8988T (cell line): Measurements from ENCODE around the gene BAHCC1.

Experiments
- DNase-seq: peaks from one replicate; pipeline ENCODE4 v3.0.0; 2011

The BAHCC1 gene

DNA sequence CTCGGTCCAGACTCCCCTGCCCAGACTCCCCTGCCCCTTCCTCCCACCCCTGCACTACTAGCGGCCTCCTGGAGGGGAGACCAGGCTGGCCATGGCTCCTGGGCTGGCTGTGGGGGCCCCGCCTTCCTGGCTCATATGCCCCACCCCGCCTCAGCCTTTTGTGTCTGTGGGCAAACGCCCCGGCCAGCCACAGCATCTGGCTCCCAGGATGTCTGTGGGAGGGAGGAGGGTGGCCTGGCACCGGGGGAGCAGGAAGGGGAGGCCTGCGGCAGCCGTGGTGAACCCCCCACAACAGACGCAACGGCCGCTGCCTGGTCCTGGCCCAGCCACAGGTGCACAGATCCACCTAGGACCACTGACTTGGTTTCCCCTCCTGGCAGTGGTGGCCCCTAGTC, 32.9 kb downstream of the BAHCC1 start:
- no peak for DNase-seq

DNA sequence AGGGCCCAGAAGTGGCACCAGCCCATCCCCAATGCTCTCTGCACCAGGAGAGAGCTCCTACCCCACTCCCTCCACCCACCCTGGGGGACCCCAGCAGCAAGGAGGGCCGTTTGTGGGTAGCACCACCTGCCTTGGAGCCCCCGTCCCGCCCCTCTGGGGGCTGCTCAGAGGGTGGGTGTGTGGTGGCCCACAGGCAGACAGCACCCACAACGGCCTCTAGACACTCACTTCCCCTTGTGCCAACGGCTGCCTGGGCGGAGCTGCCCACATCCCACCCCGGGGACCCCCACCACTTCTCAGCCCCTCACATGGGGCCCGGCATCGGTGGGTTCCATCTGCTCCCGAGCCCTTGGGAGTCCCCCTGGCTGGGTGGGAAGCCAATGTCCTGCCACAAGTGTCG, 33.3 kb downstream of the BAHCC1 start:
- no peak for DNase-seq

DNA sequence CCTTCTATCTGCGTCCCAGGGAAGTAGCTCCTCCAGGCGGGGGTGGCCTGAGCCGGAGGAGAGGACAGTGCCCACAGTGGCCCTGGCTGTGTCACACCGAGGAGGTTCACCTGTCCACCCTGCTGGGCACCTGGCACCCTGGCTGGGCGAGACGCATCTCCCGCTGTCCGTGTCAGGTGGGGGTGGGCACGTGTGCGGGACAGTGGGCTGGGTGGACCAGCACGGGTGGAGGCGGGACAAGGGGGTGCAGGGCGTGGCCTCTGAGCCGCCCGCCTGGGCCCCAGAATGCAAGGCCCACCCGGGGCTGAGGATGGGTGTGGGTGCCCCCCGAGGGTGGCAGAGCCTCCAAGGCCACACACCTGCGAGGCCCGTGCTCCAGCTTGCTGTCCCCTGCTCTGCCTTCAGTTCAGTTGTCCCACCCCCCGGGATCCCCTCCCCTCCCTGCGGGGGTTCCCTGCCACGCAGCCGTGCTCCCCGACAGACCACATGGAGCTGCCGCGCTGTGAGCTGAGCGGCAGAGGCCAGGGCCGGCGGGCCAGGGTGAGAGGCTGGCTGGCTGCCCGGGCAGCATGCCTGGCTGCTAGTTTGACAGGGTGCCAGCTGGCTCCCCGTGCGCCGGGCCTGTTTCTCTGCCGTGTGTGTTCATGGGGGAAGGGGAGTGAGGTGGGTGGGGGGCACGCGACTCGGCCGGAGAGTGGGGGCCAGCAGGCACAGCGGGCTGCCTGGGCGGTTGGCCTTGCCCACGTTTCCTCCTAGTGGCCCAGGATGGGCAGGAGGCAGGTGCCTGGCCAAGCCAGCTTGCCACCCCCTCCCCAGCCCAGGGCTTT, 33.9 kb downstream of the BAHCC1 start:
- no peak for DNase-seq

DNA sequence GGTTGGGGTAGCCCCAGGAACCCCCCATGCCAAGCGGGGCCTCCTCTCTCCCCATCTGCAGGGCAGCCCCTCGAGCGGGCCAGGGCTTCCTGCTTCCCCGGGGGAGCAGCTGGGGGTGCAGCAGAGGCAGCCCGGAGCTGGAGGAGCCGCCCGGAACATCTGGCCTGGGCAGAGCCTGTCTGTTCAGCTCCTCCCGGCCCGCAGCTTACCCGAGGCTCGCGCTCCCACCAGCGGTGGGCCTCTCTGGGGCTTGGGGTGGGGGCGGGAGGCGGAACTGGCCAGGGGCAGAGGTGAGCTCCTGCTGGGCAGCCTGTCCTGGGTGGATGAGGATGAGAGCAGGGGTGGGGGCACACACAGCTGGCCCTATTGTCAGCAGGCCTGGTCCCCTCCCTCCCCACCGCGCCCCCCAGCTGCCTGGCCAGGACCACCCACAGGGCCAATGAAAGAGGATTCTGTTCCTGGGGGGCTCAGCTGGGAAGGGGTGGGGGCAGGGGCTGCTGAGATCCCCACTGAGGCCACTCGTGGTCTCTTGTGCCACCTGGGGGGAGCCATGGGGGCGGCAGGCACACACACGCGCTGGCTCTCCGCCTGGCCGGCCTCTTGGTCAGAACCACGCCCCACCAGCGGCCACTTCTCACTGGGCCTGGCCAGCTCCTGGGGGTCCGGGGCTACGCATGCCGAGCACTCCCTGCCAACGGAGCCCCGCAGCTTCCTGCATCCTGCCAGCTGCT, 34.7 kb downstream of the BAHCC1 start:
- no peak for DNase-seq

DNA sequence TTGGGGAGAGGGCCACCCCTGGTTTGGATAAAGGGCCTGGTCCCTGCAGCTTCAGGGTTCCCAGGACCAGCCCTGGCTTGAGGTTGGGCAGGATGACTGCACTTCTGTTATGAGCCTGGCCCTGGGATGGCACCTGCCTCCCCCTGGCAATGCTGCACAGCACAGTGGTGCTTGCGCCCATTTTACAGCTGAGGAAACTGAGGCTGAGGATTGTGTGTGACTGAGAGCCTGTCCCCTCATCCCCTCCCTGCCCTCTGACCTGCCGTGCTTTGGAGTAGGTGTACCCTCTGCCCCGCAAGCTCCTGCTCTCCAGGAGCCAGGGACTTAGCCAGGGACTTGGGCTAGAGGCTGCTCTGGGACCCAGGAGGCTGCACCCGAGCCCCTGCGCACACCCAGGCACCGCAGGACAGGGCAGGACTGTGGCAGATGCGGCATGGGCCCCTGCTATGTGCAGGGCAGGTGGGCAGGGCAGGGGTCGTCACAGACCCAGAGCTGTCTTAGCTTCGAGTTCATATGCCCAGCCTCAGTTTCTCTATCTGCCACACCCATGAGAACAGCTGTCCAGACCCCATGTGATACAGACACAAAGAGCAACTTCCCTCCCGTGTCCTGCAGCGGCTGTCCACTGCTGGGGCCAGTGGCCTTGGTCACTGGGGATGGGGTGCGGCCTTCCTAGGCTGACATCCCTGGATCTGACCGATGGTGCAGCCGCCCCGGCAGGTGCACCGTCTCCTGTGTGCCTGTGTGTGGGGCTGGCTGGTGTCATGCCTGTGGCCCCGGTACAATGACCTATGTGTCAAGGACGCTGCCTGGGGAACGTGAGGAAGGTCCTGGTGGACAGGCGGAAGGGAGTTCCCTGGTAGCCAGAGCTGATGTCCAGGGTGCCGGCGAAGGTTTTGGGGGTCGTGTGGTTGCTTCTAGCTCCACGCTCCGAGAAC, 36.6 kb downstream of the BAHCC1 start:
- DNase-seq, result no peak

DNA sequence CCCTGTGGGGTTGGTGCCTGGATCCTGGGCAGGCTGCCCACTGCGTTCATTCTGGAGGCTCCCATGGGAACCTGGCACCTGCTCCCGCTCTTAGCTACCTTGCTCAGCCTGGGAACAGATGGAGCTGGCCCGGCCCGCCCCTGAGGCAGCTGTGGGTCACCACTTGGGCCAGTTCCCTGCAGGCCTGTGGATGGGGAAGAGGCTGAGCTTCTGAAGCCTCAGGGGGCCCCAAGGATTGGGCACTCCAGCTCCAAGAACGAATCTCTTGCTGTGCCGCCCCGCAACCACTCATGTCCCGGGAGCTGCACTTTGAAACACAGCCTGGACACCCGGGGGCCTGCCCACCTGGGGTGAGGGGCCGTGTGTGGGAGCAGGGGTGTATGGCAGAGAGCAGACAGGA, 37.7 kb downstream of the BAHCC1 start:
- no peak for DNase-seq

DNA sequence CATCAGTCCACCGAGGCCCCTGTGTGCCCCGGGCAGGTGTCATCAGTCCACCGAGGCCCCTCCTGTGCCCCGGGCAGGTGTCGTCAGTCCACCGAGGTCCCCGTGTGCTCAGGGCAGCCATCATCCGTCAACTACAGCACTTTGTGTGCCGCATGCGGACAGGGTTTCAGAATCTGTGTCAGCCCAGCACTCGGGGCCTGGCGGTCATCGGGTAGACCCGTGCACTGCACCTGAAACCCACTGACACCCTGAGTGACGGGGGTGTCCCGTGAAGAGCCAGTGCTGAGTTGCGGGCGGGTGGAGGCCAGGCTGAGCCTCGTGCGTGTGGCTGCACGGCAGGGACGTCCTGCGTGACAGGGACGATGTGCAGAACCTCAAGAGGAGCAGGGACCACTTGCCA, 38.4 kb downstream of the BAHCC1 start:
- no peak for DNase-seq

DNA sequence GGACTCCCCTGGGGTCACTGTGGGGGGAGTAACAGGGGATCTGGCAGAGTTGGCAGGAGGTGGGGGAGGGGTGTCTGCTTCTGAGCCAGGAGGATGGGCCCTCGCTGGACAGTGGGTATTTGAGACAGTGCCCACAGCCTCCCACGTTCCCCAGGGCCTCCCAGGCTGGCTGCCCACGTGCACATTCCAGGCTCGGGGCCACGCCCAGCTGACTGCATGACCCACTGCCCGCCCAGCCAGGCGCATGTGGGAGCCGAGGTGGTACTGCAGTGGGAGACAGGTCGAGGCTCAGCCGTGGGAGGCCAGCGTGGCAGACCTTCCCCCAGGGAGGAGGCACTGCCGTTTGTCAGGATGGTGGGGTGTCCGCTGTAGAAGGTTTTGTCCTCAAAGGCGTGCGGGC, 38.8 kb downstream of the BAHCC1 start:
- DNase-seq, result no peak

DNA sequence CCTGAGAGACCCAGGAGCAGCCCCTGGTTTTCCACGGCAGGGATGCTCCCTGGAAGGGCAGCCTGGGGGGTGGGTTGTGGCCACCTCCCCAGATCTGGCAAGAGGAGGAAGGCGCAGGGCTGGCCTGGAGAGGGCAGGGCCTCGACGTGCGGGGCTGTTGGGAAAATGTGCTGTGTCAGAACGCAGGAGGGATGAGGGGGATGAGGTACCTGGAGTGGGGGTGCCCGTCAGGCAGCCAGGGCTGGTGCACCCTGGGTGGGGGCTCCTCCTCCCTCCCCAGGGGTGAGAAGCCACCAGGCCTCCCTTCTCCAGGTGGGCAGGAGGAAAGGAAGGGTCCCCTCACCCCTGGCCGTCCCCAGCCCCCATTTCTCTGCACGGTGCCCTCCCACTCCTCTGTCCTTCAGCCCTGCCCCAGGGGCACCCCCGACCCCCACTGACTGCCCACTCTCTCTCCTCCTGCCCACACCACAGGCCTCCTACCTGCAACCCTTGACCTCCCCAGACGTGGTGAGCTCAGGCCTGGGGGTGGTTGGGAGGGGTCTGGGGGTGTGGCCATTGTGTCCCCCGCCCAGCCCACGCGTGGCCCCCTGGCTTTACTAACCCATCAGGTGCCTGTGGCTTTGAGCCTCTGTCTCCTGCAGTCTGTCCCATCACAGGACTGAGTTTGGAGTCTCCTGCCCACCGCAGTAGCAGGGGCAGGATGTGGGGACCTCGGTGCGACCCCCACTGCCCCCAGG, 39.6 kb downstream of the BAHCC1 start:
- DNase-seq, result no peak

DNA sequence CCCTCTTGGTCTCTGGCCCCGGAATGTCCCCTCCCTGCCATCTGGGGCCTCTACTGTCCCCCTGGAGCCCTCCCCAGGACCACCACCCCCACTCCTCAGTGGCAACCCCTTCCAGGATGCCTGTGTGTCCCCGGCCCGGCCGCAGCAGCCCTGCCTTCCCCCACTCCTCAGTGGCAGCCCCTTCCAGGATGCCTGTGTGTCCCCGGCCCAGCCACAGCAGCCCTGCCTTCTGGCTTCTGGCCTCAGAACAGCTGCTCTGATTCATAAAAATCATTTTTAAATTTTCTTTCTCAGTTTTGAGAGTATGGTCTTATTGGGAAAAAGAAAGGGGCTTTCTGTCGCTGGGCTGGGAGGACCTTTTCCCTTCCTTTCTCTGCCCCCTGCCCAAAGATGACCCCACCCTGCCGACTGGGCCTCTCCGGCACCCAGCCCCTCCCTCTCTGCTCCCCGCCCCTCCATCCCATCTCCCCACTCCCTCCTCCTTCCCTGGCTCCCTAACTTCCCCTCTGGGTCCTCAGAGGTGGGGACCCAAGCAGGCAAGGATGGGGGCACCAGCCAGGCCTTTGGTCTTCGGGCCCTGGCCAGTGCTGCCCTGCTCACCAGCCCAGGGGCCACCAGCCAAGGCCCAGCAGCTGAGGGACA, 40.5 kb downstream of the BAHCC1 start:
- no peak for DNase-seq

DNA sequence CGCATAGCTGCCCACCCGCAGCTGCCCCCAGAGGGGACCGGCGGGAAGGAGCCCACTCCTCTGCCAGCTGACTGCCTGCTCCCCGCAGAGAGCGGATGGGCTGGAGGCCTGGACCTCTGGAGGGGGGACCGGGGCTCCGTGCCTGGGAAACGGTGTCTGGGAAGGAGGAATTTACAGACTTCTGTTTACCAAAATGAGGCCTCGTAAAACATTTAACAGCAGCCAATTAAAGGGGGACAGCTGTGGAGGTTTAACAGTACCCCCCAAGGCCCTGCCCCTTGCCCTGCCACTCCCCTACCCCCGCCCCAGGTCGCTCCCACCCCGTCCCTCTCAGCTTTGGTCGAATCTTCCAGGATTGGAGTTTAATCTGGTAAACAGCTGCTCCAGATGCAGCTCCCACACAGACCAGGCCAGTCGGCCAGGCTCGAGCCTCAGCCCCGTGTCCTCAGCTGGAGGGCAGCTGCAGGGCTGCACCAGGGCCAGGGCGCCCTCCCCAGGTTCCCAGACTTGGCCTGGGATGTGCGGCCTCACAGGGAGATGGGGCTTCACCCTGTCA, 41.1 kb downstream of the BAHCC1 start:
- no peak for DNase-seq

DNA sequence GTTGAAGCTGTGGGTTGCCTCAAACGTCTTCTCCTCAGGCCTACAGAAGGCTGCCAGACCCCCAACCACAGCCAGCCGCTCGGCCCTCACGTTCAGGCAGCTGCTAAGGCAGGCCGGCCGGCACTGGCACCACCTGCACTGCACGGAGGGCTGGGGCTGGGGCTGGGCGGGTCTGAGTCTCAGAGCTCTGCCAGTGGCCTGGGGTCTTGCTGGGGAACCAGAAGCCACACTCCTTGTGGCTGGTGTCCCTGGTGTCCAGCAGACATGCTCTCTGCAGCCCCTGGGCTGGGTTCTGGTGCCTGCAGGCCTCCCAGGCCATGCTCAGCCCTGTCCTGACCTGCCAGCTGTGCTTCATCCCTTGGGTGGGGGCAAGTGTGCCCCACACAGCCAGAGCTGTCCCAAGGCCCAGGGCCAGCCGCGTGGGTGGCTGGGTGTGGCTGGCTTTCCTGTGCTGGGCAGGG, 42.0 kb downstream of the BAHCC1 start:
- DNase-seq, result no peak

DNA sequence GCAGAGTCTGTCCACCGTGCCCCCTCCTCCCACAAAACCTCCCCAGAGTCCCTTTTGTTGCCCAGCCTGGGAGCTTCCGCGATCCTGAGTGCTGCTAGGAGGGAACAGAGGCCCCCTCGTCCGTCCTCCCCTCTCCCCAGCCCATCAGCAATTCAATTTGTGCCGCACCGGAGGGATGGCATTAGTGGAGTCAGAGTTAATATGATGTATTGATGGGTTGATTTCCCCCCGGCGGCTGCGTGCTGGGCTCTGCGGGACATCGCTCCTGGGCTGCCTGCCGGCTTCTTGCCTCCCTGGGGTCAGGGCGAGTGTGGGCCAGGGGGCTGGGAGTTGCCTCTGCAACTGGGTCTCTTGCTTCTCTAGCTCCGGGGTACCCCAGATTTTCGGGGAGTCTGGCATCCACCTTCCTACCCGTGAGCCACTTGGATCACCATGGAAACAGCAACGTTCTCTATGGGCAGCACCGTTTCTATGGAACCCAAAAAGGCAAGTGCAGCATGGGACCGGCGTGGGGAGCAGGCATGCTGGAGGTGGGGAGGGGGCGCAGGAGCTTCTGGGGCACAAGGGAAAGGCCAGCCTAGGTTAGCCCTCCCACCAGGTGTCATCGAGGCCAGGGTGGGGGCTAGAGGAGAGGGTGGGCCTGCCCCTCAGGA, 42.9 kb downstream of the BAHCC1 start:
- no peak for DNase-seq

DNA sequence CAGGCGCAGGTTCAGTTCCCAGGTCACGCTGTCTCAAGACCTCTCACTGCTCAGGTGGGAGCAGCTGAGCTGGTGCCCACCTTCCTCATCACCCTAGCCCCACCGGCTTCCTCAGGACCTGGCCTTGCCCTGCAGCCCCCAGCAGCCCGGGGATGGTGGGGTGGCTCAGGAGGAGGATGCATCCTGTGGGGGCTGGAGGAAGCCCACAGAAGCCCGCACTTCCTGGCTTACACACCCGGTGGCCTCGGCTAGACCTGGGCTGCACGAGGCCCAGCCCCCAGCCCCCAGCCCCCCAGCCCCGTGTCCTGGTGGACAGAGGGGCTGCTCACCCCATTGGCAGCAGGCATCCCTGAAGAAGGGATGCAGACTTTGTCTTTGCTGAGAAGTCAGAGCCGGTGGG, 43.4 kb downstream of the BAHCC1 start:
- no peak for DNase-seq

DNA sequence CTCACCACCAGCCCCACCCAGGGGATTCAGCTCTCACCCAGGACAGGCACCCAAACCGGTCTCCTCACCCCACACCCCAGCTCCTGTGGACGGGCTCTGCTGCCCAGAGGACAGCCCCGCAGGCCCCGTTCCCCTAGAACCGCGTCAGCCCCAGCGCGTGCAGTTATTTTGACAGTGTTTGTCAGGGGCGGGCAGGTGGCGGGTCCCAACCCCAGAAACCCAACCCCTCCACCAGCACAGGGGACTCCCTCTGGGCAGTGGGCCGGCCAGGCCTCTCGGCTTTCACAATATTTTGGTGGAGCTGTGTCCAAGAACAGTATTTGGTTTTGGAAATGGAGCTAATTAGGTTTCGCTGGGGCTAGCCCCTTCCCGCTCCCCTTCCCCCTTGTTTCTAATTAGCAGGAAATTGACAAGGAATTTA, 44.8 kb downstream of the BAHCC1 start:
- DNase-seq, result no peak

DNA sequence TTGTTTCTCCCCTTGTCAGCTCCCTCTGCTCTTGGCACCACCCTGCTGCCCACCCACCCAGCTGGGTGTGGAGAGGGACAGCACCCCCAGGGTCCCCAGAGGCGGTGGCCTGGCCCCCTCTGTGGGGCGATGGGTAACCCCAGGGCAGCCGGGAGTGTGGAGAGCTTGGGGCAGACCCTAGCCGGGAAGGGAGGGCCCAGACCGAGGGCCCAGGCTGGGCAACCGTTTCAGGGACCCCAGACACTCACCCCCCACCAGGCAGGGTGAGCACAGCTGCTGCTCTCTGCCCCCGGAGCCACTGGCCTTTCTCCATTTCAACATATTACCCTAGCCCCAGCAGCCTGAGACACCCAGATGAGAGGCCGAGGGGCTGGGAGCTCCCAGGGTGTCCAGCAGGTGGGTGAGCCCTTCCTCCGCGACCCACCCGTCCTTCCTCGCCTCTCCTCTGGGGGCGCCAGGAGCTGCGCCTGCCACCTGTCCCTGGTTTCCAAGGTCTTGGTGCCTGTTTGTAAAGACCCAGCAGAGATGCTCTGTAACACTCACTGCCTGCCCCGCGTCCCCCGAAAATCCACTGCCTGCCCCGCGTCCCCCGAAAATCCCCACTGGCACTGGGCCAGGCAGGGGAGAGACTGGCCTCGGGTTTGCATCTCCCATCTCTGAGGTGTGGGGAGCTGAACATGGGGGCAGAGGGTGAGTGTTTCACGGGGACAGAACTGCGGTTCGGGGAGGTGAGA, 45.4 kb downstream of the BAHCC1 start:
- DNase-seq, result peak; percentile 98

DNA sequence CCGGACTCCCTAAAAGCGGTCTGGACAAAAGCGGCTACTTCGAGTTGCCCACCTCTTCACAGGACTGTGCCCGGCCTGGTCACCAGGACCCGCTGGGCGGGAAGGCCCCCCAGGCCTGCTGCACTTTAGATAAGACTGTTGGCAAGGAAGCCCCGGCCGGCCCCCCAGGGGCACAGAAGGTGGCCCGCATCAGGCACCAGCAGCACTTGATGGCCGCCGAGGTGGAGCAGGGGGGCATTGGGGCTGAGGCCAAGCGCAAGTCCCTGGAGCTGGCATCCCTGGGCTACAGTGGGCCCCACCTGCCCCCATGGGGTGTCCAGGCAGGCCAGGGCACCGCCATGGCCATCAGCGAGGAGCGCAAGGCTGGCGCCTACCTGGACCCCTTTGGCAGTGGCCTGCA, 47.5 kb downstream of the BAHCC1 start:
- no peak for DNase-seq

DNA sequence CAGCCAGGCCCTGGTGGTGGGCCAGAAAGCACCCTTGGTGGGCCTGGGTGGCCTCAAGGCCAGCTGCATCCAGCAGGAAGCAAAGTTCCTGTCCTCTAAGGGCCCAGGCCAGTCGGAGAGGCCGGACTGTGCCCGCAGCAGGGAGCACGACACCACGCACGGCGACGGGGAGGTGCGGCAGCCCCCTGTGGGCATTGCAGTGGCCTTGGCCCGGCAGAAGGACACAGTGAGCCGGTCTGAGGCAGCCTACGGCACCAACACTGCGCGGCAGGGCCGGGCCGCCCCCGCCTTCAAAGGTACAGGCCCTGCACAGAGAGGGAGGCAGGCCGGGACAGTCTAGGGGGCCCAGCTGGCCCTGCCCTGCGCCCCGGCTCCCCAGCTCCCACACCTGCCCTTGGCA, 48.0 kb downstream of the BAHCC1 start:
- no peak for DNase-seq

DNA sequence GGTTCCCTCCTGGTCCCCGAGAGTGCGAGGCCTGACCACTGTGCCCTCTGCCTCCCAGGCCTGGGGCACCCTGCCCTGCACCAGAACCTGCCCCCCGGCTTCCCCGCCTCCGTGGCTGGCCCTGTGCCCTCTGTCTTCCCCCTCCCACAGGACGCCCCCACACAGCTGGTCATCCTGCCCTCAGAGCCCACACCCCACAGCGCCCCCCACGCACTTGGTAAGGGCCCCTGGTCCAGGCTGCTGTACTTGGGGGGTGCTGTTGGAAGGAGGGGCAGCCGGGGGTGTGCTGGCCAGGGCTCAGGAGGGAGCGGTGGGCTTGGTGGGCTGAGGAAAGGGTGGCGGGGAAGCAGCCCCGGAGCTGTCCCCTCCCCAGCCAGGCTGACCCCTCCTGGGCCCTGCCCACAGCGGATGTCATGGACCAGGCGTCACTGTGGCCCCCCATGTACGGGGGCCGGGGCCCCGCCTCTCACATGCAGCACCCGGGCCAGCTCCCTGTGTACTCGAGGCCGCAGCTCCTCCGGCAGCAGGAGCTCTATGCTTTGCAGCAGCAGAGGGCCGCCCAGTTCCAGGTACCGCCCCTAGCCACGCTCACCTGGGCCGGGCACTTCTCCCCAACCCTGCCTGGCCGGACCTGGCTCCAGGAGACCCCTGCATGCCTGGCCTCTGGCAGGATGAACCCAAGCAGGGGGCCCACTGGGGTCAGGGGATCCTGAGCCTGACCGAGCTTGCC, 49.5 kb downstream of the BAHCC1 start:
- no peak for DNase-seq
